Esophagus squamous epithelium (tissue), 4 donors: ENCODE measurements around the gene PSMB10.

Experiments used
- CTCF ChIP-seq, 6 experiments: fragments of 450-650 bp in 4 of 6; fragments of 200-600 bp in 2 of 6; sonication (generic) in 2 of 6; IDR thresholded peaks; one replicate each; pipeline ENCODE4 v1.5.1; 2016 to 2019; ENCODE audit warnings: antibody characterized with exemption in 6 of 6, mild to moderate bottlenecking in 4 of 6, moderate library complexity in 4 of 6
- POLR2A ChIP-seq, 4 donors: fragments of 450-650 bp; IDR thresholded peaks; one replicate each; pipeline ENCODE4 v1.6.1; 2017; ENCODE audit warnings: antibody characterized with exemption in 4 of 4, mild to moderate bottlenecking in 4 of 4, moderate library complexity in 3 of 4

- TF ChIP-seq CTCF (IDR thresholded peaks at IDR 0.05): peak; percentile 32 to 67 (median 53)
- TF ChIP-seq POLR2A (IDR thresholded peaks at IDR 0.05): no peak
Observed at GRCh38 chr16:67942200-67942509, 5.5 kb upstream of the PSMB10 start.
